Heart left ventricle (tissue), 13 donors: ENCODE data around the gene TMEM175.

Source experiments
- CTCF ChIP-seq, 12 donors: fragments of 200-600 bp; sonication (generic) in 4 of 12; IDR thresholded peaks; one replicate each; pipeline versions ENCODE4 v1.5.0 to v1.8.0; 2018 to 2022; ENCODE audit warnings: antibody characterized with exemption in 12 of 12, mild to moderate bottlenecking in 5 of 12
- POLR2A ChIP-seq, 2 donors: fragments of 450-650 bp; IDR thresholded peaks; one replicate each; pipeline ENCODE4 v1.6.1; 2017; ENCODE audit warnings: antibody characterized with exemption in 2 of 2, mild to moderate bottlenecking in 2 of 2, moderate library complexity in 2 of 2
- donor health status: ischemic (EF 13 %, LVEDD 7.1; RV severe dilation, severe dysfunction).
- donor health status: DM: no; HTN: yes; CAD: no.
- donor health status: DM: no; HTN: no; CAD: no.
- donor health status: ischemic (EF 25% LVEDD 6.9; RV normal size, moderate dysfunction).
- donor health status: ischemic (EF 25% LVEDD 5.7; RV mildly dilated, moderate dysfunction).
- donor health status: ischemic (EF 35%, LVEDD 5.7; RV mildly dilated, moderate dysfunction).
- donor health status: nonischemic (EF 11% LVEDD 7.7; RV severe dilation, severe dysfunction).
- donor health status: DM: yes; HTN: yes; CAD: no.
- donor health status: PGD.
- donor health status: ischemic (EF 29% LVEDD 5.4; RV normal size, mild dysfunction).
- donor health status: nonischemic (EF 23%, LVEDD 6.1; RV moderate dilation, normal function).

GRCh38 chr4:968221-968620 is 36.0 kb downstream of the TMEM175 start:
- TF ChIP-seq POLR2A (IDR thresholded peaks at IDR 0.05) (no peak), CTCF (IDR thresholded peaks at IDR 0.05) (no peak)
